GM12878 (cell line): ENCODE measurements around the gene ETHE1. TPM values are rescaled to one million over a fixed set of nuclear protein-coding genes. Genes with fewer than 3 reads are reported as not detected.

Experiments used
- ATAC-seq: fragments of 200-7000 bp; cut with Tn5 transposase; 3 replicates; pipeline ENCODE4 v1.9.1; 2020; ENCODE audit warnings: mild to moderate bottlenecking, moderate library complexity
- BruUV-seq: library from RNA; stranded (reverse); fragments of 400-500 nt; replicated peaks from 2 replicates; lab custom pipeline; 2021; lab: Mats Ljungman, UMichigan
- CTCF ChIA-PET: fragments of 300-600 bp; sonication (Branson Sonifier 250); formaldehyde crosslinking; extraction: SDS; loops from one replicate; lab custom pipeline; 2021; ENCODE audit warnings: inconsistent platforms; lab: Yijun Ruan, JAX
- POLR2A ChIA-PET: fragments of 350-600 bp; formaldehyde crosslinking; extraction: SDS; loops from one replicate; lab custom pipeline; 2021; ENCODE audit warnings: inconsistent platforms; lab: Charles Lee
- RAD21 ChIA-PET: fragments of 300-600 bp; sonication (Branson Sonifier 250); formaldehyde crosslinking; loops from one replicate; lab custom pipeline; 2023; ENCODE audit warnings: antibody characterized with exemption; ENCODE audit not compliant: unreplicated experiment; lab: Charles Lee
- SMC1A ChIA-PET: fragments of 300-600 bp; sonication (Branson Sonifier 250); formaldehyde crosslinking; loops from one replicate; lab custom pipeline; 2023; ENCODE audit not compliant: unreplicated experiment, uncharacterized antibody; lab: Charles Lee
- DNase-seq: peaks from one replicate; pipeline ENCODE4 v3.0.0-alpha.2; 2011; ENCODE audit warnings: low read depth, low spot score
- FAIRE-seq: peaks from 3 replicates; lab custom pipeline; 2011; peaks lifted over from hg19 to GRCh38; lab: Jason Lieb, UNC
- H2AFZ ChIP-seq: 2 replicates; pipeline ENCODE4 v1.6.0; 2011; ENCODE audit warnings: low read depth, low read length, control low read depth; ENCODE audit not compliant: control insufficient read depth
- H3K27ac ChIP-seq: 2 replicates; pipeline ENCODE4 v1.5.1; 2011; ENCODE audit warnings: control low read depth; ENCODE audit not compliant: control insufficient read depth, insufficient read depth
- H3K27me3 ChIP-seq, 2 experiments: replicated peaks in 1 of 2; 2 replicates each; pipeline versions ENCODE4 v1.6.0 to v1.6.1; 2011; ENCODE audit warnings: low read length in 1 of 2; ENCODE audit not compliant: control insufficient read depth in 2 of 2, insufficient read depth in 2 of 2
- H3K36me3 ChIP-seq, 2 experiments: 2 replicates each; pipeline ENCODE4 v1.5.1; 2011; ENCODE audit warnings: low read length in 1 of 2; ENCODE audit not compliant: control insufficient read depth in 2 of 2, insufficient read depth in 2 of 2
- H3K4me1 ChIP-seq: 2 replicates; pipeline ENCODE4 v1.6.1; 2011; ENCODE audit warnings: mild to moderate bottlenecking, low read length, moderate library complexity, mixed read lengths; ENCODE audit not compliant: control insufficient read depth, insufficient read depth
- H3K4me2 ChIP-seq: 2 replicates; pipeline ENCODE4 v1.6.0; 2011; ENCODE audit warnings: control low read depth; ENCODE audit not compliant: control insufficient read depth, insufficient read depth
- H3K4me3 ChIP-seq: fragments of 200-600 bp; sonication (generic); 2 replicates; pipeline ENCODE4 v1.5.1; 2016
- H3K79me2 ChIP-seq: 2 replicates; pipeline ENCODE4 v1.6.0; 2011; ENCODE audit warnings: low read length; ENCODE audit not compliant: control insufficient read depth, insufficient read depth
- H3K9ac ChIP-seq: 2 replicates; pipeline ENCODE4 v1.8.0; 2011; ENCODE audit warnings: low read length, control low read depth, mixed read lengths; ENCODE audit not compliant: control insufficient read depth, insufficient read depth
- H3K9me3 ChIP-seq: replicated peaks from 3 replicates; pipeline ENCODE4 v1.5.1; 2011; ENCODE audit warnings: mild to moderate bottlenecking, low read length; ENCODE audit not compliant: control insufficient read depth, insufficient read depth
- H4K20me1 ChIP-seq: 2 replicates; pipeline ENCODE4 v1.6.0; 2011; ENCODE audit not compliant: control insufficient read depth, insufficient read depth
- E2F4 ChIP-seq: IDR thresholded peaks from 2 replicates; pipeline ENCODE4 v1.6.1; 2012; ENCODE audit warnings: low read depth, low read length, improper control_type of control experiment
- KDM1A ChIP-seq: fragments of 200-600 bp; sonication (generic); IDR thresholded peaks from 2 replicates; pipeline ENCODE4 v1.6.1; 2016; ENCODE audit warnings: borderline replicate concordance
- POLR2A ChIP-seq: IDR thresholded peaks from 2 replicates; pipeline ENCODE4 v1.6.1; 2011; ENCODE audit warnings: low read depth, mild to moderate bottlenecking, low read length
- RELA ChIP-seq: fragments of 450-650 bp; IDR thresholded peaks from 2 replicates; pipeline ENCODE4 v1.8.0; 2014; ENCODE audit warnings: borderline replicate concordance; ENCODE audit not compliant: partially characterized antibody
- WGBS: methylation state at CpG from one replicate; pipeline ENCODE4 v1.1.6; 2016; ENCODE audit warnings: low lambda C conversion rate; ENCODE audit not compliant: insufficient replicate concordance, insufficient coverage; ENCODE audit errors: missing lambda C conversion rate; 5-methylcytosine and 5-hydroxymethylcytosine counted together
- in situ Hi-C: fragments of 300-500 bp; cut with MboI; formaldehyde crosslinking; loops from 9 replicates; pipeline ENCODE4 v1.14.3; 2018; ENCODE audit warnings: mixed read lengths
- intact Hi-C: fragments of 100-400 bp; cut with micrococcal nuclease; formaldehyde crosslinking; loops from one replicate; pipeline ENCODE4 v1.14.2; 2022; ENCODE audit not compliant: unreplicated experiment
- polyA plus RNA-seq, 11 experiments: library from polyadenylated mRNA; depleted of rRNA in 4 of 11; unstranded in 6 of 11; stranded (reverse) in 5 of 11; fragments of >200 nt; fragmentation: Nextera tagmentation in 4 of 11; fragmentation: Illumina TruSeq in 1 of 11; extraction: Ambion mirVana in 4 of 11; extraction: Trizol in 1 of 11; gene quantifications; 1 replicate in 1 of 11; 2 replicates in 10 of 11; pipeline versions ENCODE4 v1.2.1 to v1.2.3, GENCODE V29; 2011 to 2016; ENCODE audit warnings: inconsistent platforms in 2 of 11, missing spikeins in 2 of 11, low read depth in 1 of 11
- total RNA-seq, 4 experiments: library from RNA; depleted of rRNA in 3 of 4; stranded (reverse); fragments of >200 nt in 3 of 4; fragmentation: Illumina TruSeq in 1 of 4; extraction: Trizol in 1 of 4; gene quantifications; 2 replicates each; pipeline versions ENCODE4 v1.2.1 to v1.2.3, GENCODE V29; 2013 to 2021
- TF ChIP-seq, protein P1 (sequence below), 3 experiments: IDR thresholded peaks in 2 of 3; conservative IDR thresholded peaks in 1 of 3; 2 replicates each; pipeline ENCODE4 v1.5.1; 2011; ENCODE audit warnings: low read depth in 3 of 3, low read length in 3 of 3, mild to moderate bottlenecking in 3 of 3, control low read depth in 2 of 3, moderate library complexity in 2 of 3, inconsistent platforms in 1 of 3, mixed read lengths in 1 of 3; ENCODE audit not compliant: control insufficient read depth in 2 of 3, insufficient read depth in 1 of 3; ENCODE audit errors: extremely low read depth in 1 of 3

Gene ETHE1
- total and polyA plus RNA-seq, 10 of the 15 experiments (the other 5 are each of a cell fraction or from before 2014, with no cell fraction given), result 22.1 to 155 (median 52.7) TPM

- WGBS, result 96% methylated on average over 50 of the region's 62 CpGs
- Histone ChIP-seq H3K4me2 (no peak overlapping the region), H3K27ac (no peak overlapping the region), H3K27me3 (no peaks in the 10 kb centered on the region), H3K4me1 (peaks cover 8% of the 10 kb centered on the region; the same call in 1 of the 2 replicates), H2AFZ (no peak overlapping the region), H3K36me3 (no peaks in the 10 kb centered on the region; a peak in 2 of 4 replicates)
- RAD21 ChIA-PET, result interaction anchor here (0.6 to 2.4 kb wide), 5 partner anchors 10 to 142 kb away, joined by 3 to 18 read pairs (median 3); partner anchors contain the start of genes IRGQ and ZNF576
- FAIRE-seq, result no peak
- DNase-seq, result no peak
- ATAC-seq, result no peak
- SMC1A ChIA-PET, result interaction anchor here (0.9 to 2.2 kb wide), 5 partner anchors 9 to 60 kb away, joined by 3 to 7 read pairs (median 5); partner anchors contain the start of gene XRCC1
- TF ChIP-seq KDM1A, result no peak
- TF ChIP-seq RELA, result no peak
- TF ChIP-seq, protein P1, sequence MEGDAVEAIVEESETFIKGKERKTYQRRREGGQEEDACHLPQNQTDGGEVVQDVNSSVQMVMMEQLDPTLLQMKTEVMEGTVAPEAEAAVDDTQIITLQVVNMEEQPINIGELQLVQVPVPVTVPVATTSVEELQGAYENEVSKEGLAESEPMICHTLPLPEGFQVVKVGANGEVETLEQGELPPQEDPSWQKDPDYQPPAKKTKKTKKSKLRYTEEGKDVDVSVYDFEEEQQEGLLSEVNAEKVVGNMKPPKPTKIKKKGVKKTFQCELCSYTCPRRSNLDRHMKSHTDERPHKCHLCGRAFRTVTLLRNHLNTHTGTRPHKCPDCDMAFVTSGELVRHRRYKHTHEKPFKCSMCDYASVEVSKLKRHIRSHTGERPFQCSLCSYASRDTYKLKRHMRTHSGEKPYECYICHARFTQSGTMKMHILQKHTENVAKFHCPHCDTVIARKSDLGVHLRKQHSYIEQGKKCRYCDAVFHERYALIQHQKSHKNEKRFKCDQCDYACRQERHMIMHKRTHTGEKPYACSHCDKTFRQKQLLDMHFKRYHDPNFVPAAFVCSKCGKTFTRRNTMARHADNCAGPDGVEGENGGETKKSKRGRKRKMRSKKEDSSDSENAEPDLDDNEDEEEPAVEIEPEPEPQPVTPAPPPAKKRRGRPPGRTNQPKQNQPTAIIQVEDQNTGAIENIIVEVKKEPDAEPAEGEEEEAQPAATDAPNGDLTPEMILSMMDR (IDR thresholded peaks at IDR 0.05 in 2 of 3, conservative IDR thresholded peaks at IDR 0.05 in 1 of 3; ENCODE audit: control insufficient read depth in 2 of 3, extremely low read depth in 1 of 3, insufficient read depth in 1 of 3, low read depth in 3 of 3, low read length in 3 of 3), result peak in 2 of 3 experiments; percentile 22 to 35; a peak in 2 of 6 replicates
- no peak for TF ChIP-seq E2F4
- TF ChIP-seq POLR2A, result peak; percentile 42; the same call in 1 of the 2 replicates
- TF ChIP-seq, all 136 proteins: peak for 2
- ChIA-PET POLR2A (interaction anchor here (0.5 to 2.8 kb wide), 3 partner anchors 8 to 133 kb away, joined by 3 to 6 read pairs (median 4); partner anchors contain the start of gene ETHE1), CTCF (interaction anchor here (1.5 to 4.9 kb wide), 6 partner anchors 10 to 88 kb away, joined by 4 to 36 read pairs (median 12); partner anchors contain the start of gene IRGQ)
- no peaks in the 10 kb centered on the region for H4K20me1 ChIP-seq
- no peak overlapping the region for H3K4me3 ChIP-seq
- no peak overlapping the region for H3K9ac ChIP-seq
- intact Hi-C loops, result no loop called here
- H3K79me2 ChIP-seq, result no peaks in the 10 kb centered on the region
- BruUV-seq, result no TSS peak
- in situ Hi-C loops, result no loop called here
- no peaks in the 10 kb centered on the region; the same call in 2 of the 3 replicates for H3K9me3 ChIP-seq
Observed at GRCh38 chr19:43534816-43535761, 8.1 kb upstream of the ETHE1 start.
